ENCODE data around the gene AGXT.

AGXT gene

GRCh38 chr2:240886678-240887609 is 18.3 kb downstream of the AGXT start:
- no peak for DNase-seq

- DNase-seq, result no peak
These were observed 19.0 kb downstream of the AGXT start for GRCh38 chr2:240887631-240888030.

GRCh38 chr2:240888130-240888889 is 19.7 kb downstream of the AGXT start:
- DNase-seq, result no peak

- DNase-seq, result no peak
These were observed 20.4 kb downstream of the AGXT start for GRCh38 chr2:240888890-240889573.

- no peak for DNase-seq
These were observed 21.3 kb downstream of the AGXT start for GRCh38 chr2:240889601-240890560.

- no peak for DNase-seq
These were observed 22.1 kb downstream of the AGXT start for GRCh38 chr2:240890691-240891090.

GRCh38 chr2:240891492-240892340 is 23.1 kb downstream of the AGXT start:
- DNase-seq, result no peak

GRCh38 chr2:240892356-240892755 is 23.7 kb downstream of the AGXT start:
- no peak for DNase-seq

- DNase-seq, result no peak
These were observed 24.3 kb downstream of the AGXT start for GRCh38 chr2:240892925-240893324.

- no peak for DNase-seq
These were observed 24.8 kb downstream of the AGXT start for GRCh38 chr2:240893363-240893844.

- no peak for DNase-seq
These were observed 25.4 kb downstream of the AGXT start for GRCh38 chr2:240894006-240894405.

GRCh38 chr2:240894836-240895558 is 26.4 kb downstream of the AGXT start:
- DNase-seq, result no peak

GRCh38 chr2:240895656-240896388 is 27.2 kb downstream of the AGXT start, which contains the start of gene MAB21L4:
Gene MAB21L4 (minus strand): TSS chr2:240896156. CDS start chr2:240895997, 159 bp downstream.
- no peak for DNase-seq

- DNase-seq, result no peak
These were observed 27.8 kb downstream of the AGXT start for GRCh38 chr2:240896394-240896793.

- no peak for DNase-seq
These were observed 28.5 kb downstream of the AGXT start for GRCh38 chr2:240896871-240897692.

GRCh38 chr2:240898108-240898730 is 29.6 kb downstream of the AGXT start:
- DNase-seq, result no peak

- DNase-seq, result no peak
These were observed 30.3 kb downstream of the AGXT start for GRCh38 chr2:240898731-240899467.

All from activated gamma-delta T cell treated with Interleukin-2 at 50 U/mL for 16 hours (primary cell).